GM19238 (cell line): ENCODE measurements around the gene MEIS2.

Source experiments
- DNase-seq: peaks from one replicate; pipeline ENCODE4 v3.0.0; 2011; ENCODE audit warnings: low spot score; ENCODE audit not compliant: insufficient read length

The MEIS2 gene

DNA sequence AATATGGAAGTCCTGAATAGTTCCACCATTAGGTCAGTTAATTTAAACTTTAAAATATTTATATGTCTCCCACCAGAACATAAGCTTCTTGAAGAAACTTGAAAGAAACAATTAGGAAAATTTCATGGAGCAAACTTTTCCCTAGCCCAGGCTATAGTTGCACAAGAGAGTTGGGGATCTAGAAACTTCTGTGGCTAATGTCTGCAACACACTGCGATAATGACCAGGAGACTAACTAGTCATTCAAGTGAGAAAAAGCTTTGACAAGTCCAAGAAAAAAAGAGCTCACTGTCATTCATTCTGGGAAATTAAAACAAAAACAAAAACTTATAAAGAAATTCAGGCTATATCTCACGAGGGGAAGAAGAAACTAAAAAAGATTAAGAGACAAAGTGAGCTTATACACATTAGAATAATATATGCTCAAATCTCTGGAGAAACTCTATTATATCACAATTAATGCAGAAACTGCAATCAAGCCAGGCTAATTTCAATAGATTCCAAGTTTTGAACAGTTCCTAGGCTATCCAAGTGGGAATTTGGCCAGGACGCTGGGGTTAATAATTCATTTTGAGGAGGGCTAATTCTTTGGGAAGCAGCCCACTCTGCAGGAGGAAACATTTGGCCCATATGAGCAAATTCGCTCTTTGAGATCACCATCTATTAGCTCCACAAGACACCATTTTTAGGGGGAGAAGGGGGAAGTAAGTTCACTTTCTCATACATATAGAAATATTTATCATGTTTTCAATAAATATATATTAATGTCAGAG, 134.6 kb downstream of the MEIS2 start:
- DNase-seq: no peak

DNA sequence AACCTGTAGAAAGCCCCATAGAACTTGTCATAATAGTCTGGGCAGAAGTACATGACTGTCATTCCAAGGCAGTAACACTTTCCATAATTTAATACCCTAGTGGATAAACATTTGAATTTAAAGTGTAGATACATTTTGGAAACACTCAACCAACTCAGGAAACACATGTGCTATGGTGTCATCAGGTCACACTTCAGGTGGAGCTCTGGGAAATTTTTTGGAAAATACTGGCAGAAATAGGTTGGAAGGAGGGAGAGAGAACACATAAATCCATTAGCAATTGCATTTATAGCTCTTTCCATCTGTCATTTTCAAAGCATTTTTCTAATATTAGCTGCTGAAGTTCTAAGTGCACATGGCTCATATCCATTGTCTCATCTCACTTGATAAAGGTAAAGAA, 135.7 kb downstream of the MEIS2 start:
- DNase-seq: no peak

DNA sequence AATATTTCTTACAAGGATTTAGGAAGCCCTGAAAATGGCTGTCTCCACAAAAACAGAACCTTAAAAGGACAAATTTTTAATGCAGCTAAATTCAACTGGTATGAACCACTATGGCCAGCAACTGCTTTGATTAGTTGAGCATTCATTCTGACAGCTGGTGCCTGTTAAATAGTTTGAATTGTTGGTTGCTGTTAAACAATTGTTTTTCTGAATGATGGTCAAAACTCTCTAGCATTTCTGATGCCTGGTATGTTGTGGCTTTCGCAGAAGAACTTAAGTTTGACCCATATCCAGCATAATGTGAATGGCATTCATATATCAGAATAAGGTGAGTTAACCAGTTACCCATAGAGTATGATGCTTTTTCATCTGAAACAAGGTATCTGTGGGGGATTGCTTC, 138.4 kb downstream of the MEIS2 start:
- DNase-seq: no peak

DNA sequence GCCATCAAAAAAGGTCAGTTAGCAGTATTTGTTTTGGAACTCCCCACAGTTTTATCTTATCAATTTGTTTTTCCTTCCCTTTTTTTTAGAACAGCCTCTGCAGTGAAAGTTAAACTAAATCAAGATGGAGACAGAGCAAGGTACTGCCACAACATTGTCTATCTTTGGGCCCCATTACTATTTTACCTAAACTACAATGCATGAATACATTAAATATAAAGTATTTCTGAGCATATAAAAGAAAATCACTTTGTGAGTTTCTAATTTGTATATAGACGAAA, 139.5 kb downstream of the MEIS2 start:
- DNase-seq: no peak

DNA sequence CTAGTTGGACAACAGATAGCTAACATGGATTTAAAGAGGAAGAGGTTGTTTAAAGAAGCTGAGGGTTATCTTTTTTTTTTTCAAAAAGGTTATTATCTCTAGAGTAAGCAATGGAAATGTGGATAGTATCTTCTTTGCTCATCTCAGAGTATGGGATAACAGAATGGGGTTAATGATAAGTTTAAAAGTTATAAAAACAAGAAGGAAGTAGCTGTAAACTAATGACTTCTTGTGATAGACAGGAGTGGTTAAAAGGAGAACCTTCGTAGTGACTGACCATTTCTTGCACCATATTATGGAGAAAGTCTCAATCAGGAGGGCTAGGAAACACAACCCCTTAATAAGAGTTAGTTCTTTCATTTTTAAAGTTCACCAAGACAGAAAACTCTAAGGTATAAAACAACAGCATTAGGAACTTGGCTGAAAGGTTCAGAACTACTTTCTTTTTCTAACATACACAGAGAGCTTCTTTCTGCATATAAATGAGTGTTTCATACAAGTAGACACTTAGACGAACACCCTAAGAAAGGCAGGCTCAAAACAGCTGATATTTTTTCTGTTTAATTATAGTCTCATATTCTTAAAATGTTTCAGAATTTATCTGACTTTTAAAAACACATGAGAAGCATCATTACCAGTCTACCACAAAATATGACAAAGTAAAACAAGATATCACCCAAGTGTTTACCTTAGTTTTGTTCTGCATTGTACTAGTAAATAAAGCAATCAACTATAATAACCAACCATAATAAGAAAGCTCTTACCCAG, 140.0 kb downstream of the MEIS2 start:
- no peak for DNase-seq

DNA sequence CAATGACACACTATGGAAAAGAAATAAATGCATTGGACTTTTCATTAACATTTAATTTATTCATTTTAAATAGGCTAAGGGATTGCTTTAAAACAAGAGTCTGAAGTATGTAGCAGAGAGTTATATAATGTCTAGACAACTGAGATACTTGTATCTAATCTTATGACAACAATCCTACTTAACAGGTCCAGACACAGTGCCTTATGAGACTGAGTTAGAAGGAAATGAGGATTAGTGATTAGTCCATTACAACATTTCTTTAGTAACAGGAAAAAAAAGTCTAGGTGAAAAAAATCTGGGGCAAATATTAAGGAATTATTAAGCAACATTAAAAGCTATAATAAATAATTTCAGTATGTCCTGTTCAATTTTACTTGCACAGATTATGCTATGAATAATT, 140.6 kb downstream of the MEIS2 start:
- DNase-seq: no peak

DNA sequence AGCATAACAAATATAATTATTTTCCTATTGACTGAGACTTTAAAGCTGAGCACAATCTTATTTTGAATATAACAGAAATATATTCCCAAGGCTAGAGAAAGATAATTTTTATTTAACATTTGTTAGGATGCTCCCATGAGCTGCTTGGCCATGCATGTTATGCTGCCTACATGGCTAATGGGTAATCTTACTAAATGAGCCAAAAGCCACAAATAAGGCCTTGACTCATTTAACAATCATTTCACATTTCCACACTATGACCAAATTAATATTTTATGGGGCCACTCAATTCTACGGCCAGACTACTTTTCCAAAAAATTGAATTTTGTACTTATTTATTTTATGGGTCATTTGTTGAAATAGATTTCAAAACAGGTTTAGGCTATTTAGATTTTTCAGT, 141.7 kb downstream of the MEIS2 start:
- no peak for DNase-seq

DNA sequence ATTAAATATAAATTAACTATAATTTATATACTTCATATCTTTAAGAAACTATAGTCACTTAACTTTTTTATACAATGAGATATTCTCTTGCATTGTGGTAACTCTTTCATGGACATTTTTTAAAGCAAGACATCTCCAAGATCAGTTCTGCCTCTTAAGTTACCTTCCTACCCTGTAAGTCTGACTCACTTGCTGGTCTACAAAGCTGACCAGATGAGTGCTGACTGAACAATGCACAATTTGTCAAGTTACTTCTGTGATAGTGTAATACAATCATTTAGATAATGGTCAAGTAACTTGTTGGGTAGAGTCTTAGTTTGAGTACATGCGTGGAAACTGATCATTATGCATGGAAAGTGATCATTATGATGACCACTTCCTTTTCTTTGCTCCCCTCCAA, 145.9 kb downstream of the MEIS2 start:
- no peak for DNase-seq

DNA sequence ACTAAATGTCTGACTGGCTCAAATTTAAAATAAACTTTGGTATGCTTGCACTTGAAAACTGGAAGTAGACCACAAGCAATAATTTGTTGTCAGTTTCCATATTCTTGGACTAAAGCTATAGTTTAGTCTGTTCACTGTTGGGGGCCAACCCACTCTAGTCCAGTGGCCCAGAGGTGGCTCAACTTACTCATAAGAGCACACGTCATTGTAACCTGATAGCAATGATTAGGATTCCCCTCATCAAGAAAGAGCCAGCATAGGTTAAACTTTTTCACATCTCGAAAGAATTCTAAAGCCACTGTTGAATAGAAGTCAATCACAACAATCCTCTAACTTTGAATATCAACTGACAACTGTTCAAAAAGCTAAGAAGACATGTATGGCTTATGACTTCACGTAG, 147.0 kb downstream of the MEIS2 start:
- no peak for DNase-seq

DNA sequence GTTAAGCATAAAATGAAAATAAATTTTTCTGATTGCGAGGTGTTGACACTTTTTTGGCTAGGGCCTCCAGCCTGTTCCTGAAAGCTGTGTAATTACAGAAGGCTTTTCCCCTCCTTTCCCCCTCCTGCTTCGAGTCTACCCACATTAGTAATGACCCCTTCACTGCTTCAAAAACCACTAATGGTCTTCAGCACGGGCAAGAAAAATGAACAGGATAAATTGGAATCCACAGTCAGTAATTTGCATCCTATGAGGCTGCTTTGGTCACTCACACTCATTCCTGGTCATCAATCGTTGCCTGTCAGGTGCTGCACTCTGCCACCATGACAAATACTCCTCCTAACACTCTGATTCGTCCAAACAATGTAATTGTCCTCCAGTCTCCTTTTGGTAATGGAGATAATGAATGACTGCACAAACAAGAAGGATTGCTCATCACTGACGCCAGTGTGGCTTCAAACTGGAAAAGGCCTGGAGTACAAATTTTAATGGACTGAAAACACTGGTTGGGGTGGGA, 148.6 kb downstream of the MEIS2 start:
- no peak for DNase-seq

DNA sequence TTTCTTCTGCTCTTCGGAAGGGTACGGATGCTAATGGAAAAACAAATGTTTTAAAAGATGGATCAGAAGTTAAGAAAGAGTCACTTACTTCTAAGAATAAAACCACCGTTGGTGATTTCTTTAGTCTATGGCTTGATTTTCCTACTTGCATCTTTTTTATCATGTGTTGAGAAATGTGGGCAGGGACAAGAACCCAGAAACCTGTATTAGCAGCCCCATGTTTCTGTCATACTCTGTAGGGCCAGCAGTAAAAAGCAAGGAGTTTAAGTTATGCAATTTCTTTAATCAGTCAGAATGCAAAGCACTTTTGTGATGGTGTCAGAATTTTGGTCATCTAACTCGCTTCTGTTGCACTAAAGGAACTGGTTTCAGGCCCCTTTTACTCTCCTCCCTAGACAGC, 150.0 kb downstream of the MEIS2 start:
- no peak for DNase-seq

DNA sequence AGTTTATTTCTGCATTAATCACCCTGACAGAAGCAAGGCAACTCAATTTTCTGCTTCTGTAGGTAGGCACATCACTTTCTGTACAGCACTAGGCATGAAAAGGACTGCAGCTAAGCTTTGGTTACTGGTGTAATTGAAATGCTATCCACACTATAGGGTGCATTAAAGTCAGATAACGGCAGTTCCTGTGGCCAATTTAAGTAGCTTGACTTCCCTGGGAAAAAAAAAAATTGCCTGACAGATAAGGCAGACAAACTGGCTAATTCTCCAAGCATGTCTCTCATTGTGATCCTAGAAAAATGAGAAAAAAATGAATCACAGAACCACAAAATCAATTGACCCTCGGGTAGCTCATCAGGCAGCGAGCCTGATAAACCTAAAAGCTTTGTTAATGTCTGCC, 151.4 kb downstream of the MEIS2 start:
- no peak for DNase-seq

DNA sequence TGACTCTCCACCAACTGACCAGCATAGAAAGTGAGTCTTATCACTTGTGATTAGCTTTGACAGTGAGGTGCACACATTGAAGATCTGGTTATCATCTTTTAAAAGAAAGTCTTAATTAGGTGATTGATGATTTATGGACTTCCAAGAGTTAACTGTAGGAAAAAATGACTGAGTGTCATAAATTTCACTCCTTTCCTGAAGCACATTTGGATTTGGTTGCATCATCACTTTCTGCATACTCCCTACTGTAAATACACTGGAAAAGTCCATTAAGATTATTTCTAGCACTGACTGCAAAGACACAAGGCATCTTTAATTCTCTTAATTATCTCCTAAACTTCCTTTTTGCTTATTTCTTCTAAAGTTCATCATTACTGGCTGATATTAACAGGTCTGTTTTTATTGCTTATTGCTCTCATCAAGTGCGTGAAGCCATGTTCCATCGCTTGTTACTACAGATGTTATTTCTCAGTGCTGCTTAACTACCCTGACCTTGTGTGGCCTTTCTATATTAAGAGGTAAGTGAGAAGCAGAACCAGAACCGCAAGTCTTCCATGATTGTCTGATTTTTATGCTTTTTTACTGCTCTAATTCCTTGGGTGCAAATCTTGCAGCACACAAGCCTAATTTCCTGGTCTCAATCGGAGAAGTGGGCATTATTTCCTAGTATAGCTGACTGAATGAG, 153.2 kb downstream of the MEIS2 start:
- no peak for DNase-seq

DNA sequence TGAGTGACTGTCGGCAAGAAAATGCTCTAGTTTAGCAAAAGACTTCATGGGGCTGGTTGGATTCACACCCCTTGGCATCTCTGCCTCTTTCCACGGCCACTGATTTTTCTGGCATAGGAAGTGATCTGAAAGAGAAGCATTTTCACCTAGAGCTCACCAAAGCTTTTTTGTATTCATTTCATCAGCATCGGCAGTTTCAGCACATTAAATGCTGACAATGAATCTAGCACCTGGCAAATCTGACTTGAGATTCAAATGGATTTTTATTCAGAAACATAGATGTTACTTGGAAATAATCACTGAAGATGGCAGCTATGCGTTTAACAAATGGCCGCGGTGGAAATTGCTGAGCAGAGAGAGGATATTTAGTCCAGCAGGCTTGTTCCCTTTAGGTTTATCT, 155.9 kb downstream of the MEIS2 start:
- DNase-seq: no peak

DNA sequence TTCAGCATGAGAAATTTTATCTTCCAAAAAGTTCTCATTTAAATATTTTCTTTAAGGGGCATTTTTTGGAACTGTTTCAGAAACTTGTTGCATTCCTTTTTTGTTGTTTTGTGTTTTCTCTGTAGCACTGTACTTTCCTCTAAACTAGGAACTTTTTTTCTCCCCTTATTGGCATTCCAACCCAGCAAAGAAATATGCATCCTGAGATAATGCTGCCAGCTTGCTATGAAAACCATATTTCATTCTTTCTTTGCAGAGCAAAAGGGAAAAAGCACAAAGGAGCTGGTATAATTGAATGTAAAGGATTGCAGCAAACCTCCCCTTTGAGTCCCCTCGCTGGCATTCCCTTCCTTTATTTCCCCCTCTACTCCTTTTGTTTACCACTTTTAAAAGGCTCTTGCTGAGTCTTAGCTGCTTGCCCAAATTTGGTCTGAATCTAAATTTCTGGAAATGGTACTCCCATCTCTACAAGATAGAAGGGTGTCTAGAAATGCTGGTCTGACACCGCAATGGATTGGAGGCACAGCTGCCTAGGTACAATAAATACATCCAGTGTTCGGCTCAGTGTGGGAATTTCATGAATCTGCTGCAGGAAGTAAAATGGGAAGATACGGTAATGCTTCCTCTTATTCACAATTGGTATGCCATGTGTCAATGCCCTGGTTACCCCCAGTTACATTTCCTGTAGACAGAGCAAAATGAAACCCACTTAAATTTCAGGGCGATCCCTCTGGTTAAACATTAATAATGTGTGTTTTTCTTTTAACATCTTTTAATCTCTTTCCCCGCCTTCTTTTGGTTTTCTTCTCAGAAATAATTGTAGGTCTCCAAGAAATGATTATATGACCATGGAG, 156.6 kb downstream of the MEIS2 start:
- no peak for DNase-seq

DNA sequence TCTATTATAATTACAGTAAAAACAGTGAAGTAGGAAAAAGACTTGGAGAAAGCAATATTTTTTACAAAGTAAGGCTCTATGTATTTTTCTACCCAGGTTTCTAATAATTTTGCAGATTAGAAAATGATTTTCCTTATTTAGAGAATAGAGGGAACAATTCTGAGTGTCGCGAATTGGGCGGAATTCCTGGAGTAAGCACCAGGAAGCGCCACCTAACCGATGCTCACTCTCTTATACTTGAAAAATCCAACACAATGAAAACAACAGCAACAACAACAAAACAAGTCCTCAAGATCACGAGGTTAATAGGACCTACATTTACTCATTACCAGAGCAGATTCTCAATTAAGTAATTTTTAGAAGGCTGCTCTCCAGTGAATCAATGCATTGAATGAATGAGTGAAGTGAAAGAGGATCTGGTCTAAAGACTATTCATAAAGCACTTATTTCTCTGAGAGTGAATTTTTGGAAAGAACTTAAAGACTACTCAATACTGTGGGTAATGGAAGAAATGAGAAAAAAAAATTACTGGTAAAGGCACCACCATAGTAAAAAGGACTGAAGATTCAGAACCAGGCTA, 158.0 kb downstream of the MEIS2 start:
- no peak for DNase-seq

DNA sequence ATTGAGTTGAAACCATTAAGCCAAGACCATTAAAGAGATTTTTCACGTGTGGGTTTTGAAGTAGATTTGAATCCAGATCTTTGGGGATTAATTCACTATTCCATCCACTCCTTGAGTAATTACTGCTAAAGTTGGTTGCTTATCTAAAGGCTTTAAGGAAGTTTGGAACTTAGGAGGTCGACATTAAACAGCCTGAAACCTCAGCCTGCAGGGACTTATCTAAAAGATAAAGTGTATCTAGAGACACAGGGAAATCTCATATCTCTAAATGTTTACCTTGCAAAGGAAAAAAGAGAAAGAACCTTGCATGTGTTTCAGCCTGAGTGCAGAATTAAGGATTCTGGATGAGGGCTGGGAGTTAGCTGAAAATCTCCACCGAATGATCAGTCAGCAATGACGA, 158.6 kb downstream of the MEIS2 start:
- no peak for DNase-seq

DNA sequence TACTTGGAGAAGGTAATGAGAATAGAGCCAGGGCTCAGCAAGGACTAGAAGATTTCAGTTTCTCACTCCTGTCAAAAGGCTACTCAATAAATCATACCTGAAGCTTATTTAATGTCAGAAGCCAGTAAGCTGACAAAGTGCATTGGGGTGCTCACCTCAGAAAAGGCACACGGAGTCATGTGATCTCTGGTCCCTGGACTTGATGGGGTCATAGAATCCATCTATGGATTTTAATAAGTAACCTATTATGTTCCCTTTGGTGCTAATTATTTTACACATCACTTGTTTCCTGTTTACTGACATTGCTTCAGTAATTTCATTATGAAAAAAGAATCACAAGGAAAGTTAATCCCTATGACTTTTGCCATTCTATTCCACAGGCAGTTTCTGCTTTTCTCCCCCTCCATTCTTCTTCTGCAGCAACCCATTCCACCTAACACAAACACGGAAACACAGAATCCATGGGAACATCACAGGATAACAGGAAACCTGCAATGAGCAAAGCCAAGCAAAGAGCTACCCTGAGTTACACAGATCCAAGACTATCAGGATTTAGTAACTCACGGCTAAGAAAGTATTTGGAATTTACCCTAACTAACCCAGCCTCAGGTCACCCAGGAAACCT, 159.6 kb downstream of the MEIS2 start:
- DNase-seq: no peak

DNA sequence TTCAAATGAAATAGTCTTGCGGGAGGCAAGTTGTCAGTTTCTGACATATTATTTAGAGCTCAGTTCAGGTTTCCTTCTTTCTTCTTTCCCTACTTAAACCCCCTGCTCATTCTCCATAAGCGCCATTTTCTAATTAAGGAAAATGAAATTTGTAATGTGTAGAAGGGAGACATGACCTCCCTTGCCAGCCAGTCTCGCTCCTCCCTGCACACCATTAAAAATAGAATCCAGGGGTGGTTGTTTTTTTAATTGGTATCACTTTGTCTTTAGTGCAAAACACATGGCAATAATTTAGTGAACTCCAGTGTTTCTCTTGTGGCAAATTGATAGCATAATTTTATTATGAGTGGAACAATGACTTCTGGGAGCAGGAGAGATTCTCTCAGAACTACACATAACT, 160.1 kb downstream of the MEIS2 start:
- DNase-seq: no peak

DNA sequence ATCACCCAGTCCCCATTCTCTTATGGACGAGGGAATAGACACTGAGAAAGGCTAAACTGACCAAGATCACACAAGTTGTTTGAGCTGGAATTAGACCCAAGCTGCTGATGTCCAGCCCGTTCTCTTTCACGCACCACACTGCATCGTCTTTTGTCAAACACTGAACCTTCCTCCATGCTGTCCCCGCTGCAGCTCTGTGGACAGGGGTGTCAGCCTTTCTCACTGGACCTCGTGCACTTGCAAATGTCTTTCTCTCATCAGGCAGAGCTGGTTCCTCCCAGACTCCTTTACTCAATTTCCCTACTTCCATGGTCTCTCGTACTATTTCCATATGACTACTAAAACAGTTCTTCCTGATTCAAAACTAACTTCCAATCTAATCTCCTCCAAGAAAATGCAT, 161.6 kb downstream of the MEIS2 start:
- no peak for DNase-seq

DNA sequence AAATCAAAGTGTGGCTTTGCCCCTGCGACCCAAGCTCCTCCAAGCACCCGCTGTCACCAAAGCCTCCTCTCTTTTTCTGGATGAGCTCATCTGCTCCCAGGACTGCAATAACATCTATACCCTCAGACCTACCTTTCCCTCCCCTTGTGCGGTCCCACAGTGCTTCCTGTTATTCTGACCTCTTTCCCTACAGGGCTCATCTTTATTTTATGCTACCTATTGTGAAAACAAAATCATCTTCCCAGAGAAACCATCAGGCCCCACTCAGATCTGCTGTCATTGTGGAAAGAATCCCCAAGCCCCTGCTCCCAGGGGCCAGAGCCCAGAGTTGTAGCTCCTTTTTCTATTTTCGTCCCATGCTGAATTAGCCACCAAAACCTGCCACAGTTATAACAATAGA, 162.2 kb downstream of the MEIS2 start:
- DNase-seq: no peak
